GM18858 (cell line): ENCODE data around the gene AHI1.
"Not testable (repeated sequence)": the region's sequence is repeated elsewhere in the genome, so short reads cannot be mapped to it uniquely, and the experiment has no call there.

Experiments
- ATAC-seq: cut with Tn5 transposase; IDR thresholded peaks from one replicate; pipeline ENCODE4 v1.9.1; 2021; ENCODE audit not compliant: unreplicated experiment

Gene AHI1

GRCh38 chr6:135268740-135269139 lies 228.8 kb downstream of the AHI1 start:
- ATAC-seq: no peak

GRCh38 chr6:135268263-135268662 lies 229.3 kb downstream of the AHI1 start:
- ATAC-seq: no peak

GRCh38 chr6:135267085-135267484 lies 230.5 kb downstream of the AHI1 start:
- no peak for ATAC-seq

- no peak for ATAC-seq
Observed at GRCh38 chr6:135266675-135267074, 230.9 kb downstream of the AHI1 start.

DNA sequence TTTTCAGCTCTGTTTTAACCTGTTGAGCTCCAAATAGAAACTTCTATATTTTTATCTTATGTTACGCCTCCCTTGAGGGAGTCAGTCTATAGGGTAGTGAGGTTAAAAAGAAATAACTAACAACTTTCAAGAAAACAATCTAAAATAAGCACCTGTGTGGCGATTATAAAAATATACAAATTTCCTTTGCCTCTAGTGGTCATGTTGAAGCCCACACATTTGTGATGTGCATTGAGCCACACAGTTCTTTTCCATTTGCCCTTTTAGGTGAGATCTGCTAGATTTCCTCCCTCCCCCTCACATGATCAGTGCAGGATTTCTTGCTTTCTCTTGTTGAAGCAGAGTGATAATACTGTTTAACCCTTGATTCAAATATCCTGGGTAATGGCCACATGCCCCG lies 232.3 kb downstream of the AHI1 start:
- ATAC-seq: no peak

DNA sequence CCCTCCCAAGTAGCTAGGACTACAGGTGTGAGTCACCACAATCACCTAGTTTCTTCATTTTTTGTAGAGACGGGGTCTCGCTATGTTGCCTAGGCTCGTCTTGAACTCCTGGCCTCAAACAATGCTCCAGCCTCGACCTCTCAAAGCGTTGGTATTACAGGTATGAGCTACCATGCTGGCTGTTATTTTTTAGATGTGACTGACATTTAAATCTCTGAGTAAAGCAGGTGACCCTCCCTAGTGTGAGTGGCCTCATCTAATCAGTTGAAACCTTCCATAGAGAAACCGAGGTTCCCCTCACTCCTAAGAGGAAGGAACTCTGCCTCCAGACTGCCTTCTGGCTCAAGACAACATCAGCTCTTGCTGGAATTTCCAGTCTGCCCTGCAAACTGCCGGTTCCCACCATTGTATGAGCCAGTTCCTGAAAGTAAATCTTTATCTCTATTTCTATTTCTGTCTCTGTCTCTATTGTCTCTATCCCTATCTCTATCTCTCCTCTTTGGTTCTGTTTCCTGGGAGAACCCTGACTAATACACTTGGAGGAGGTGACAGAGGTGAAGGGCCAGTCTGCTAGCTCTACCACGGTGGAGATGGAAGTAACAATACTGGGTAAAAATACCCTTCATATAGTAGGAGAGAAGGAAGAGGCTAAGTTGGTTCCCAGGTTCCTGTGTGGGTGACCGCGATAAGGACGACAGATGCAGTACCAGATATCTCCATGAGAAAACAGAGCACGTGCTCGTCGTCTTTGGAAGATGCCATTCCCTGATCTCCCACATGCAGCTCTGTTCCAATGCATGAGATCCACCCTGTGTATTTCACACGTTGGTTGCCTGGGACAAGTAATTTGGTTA lies 235.4 kb downstream of the AHI1 start:
- ATAC-seq: no peak

DNA sequence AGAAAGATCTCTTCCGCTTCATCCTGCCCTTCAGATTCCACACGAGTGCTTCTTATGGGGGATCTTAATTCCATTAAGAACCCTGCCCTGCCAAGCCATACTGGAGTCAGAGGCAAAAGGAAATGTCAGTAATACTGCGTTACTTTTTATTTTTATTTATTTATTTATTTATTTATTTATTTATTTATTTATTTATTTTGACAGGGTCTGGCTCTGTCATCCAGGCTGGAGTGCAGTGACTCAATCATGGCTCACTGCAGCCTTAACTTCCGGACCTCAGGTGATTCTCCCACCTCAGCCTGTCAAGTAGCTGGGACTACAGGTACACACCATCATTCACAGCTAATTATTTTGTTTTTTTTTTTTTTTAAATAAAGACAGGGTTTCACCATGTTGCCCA lies 236.9 kb downstream of the AHI1 start:
- no peak for ATAC-seq

- ATAC-seq: no peak
Observed at GRCh38 chr6:135258970-135259369, 238.6 kb downstream of the AHI1 start.

GRCh38 chr6:135257631-135258405 lies 239.7 kb downstream of the AHI1 start:
- no peak for ATAC-seq

DNA sequence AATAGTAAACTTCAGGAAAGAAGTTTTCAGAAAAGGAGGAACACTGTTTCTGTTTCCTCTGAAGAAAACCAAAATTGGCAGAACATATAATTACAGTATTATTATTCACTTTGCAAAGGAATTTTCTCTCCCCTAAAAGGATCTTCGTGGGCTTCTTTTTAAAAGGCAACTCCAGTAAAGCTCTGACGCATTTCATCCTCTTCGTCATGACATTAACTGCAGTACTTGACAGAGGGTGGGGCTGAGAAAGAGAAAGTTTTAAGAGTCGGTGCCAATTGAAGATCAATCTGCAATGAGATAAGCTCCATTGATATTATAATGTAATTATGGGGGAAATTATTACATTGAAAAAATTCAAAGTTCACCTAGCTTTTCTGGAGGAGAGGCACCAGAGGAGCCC lies 240.7 kb downstream of the AHI1 start:
- ATAC-seq: no peak

GRCh38 chr6:135254471-135254870 lies 243.1 kb downstream of the AHI1 start:
- ATAC-seq: no peak

DNA sequence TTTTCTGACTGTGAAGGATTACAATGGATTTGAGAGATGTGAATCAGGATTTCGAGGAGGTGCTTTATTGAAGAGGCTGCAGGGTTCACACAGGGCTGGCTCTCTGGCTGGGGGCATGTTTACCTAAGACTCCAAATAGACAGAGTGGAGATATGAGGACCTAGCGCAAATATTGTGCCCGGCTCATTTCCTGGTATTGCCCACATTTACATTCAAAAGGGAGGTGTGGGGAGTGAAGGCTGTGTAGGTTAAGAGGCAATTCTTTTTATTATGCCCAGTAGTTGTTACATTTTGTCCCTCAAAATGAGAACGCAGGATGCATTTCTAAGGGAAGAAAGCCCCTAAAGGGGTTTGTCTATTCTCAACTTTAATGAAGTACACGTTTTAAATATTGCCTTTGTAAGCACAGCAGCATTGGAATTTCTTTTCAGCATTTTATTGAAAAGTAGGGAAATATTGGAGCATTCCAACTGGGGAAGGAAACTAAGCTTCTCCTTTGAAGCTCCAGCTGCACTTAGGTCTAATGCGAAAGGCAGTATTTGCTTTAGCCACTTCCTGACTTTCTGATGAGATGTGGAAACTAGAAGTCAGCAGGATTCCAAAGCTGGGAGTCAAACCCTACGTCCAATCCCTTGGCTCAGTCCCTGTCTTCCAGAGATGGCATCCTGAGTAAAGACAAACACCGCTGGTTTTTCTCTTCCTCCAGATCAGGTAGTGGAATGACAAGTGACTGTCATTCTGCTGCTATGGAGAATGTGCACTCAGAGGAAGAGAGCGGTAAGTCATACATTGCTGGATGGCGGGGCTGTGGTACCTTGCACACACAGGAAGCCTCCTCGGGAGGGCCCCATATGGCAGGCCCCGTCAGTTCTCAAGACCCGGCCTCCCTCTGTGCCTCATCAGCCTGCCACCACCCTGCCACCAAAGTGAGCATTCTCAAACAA lies 245.8 kb downstream of the AHI1 start:
- no peak for ATAC-seq

GRCh38 chr6:135250751-135251497 lies 246.6 kb downstream of the AHI1 start:
- ATAC-seq: no peak

GRCh38 chr6:135250234-135250633 lies 247.3 kb downstream of the AHI1 start:
- ATAC-seq: no peak

- not testable (repeated sequence) for ATAC-seq
Observed at GRCh38 chr6:135246412-135247012, 251.0 kb downstream of the AHI1 start.

DNA sequence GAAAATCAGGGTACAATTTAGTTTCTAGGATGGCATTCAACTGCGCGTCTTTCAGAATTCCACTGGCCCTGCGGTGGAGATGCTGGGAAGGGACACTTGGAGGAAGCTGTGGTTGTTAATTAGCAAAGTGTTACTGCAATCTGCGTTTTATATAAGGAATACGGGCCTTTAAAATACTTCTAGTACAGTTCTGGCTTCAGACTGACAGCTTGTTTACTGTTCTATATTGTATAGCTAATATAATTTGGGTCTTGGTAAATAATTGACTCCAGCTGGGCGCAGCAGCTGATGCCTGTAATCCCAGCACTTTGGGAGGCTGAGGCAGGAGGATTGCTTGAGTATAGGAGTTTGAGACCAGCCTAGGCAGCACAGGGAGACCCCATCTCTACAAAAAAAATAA lies 252.7 kb downstream of the AHI1 start:
- ATAC-seq: no peak

- ATAC-seq: no peak
Observed at GRCh38 chr6:135243871-135244796, 253.4 kb downstream of the AHI1 start.

DNA sequence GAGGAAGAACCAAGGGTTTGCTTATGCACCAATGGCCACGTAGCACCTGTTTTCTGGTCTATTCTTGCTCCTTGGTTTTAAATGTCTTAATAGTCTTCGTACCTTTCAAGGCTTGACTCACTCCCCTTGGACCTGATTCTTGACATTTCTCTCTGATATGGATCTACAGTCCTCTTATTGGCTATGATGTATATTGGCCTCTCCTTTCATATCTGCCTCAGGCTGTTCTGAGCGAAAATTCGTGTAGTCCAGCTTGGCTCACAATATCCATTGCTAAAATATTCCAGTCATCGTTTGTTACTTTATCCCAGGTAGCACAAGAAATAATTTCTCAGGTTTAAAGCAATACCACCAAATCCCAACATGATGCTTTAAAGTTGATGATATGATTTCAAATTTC lies 256.8 kb downstream of the AHI1 start:
- no peak for ATAC-seq

DNA sequence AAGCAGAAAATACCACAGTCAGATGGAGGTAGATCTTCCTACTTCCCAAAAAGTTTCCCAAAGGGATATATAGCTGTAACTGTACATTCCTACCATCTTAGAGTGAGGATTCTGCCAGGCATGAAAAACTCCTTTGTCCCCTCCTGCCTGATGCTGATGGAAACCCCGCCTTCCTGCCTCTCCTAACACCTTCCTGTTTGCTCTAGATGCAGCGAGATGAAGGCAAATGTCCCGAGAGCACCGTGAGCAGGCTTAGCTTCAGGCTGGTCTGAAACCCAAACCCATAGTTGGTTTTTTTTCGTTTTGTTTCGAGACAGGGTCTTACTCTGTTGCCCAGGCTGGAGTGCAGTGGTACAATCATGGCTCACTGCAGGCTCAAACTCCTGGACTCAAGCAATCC lies 260.8 kb downstream of the AHI1 start:
- no peak for ATAC-seq
